SH-SY5Y (cell line): Measurements from ENCODE around the gene PAXX.

ENCODE experiments used
- GATA2 ChIP-seq: IDR thresholded peaks from 2 replicates; pipeline ENCODE4 v1.6.1; 2011; ENCODE audit warnings: mild to moderate bottlenecking, low read depth, low read length
- GATA3 ChIP-seq: IDR thresholded peaks from 2 replicates; pipeline ENCODE4 v1.6.1; 2011; ENCODE audit warnings: low read depth, mild to moderate bottlenecking, low read length, moderate library complexity

DNA sequence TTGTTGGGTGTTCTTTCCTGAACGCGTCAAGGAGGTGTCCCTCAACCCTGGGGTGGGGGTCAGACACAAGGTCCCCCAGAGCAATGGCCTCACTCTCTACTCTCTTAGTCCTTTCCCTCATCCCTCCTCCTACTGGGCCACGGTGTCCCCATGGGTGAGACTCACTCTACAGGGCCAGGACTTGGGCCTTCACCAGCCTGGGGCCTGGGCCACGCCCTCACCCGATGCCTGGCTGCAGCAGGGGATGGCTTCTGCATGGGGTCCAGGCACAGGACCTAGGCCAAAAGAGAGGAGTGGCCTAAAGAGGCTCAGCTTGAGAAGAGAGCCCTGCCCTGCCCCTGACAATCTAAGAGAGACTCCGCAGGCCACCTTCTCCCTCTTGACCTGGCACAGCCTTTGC is 34.3 kb upstream of the PAXX start:
- no peak for TF ChIP-seq GATA3
- TF ChIP-seq GATA2: no peak
